Left lung (tissue), 10 donors: ENCODE data around the gene MAGI1. TPM values are rescaled to one million over a fixed set of nuclear protein-coding genes. Genes with fewer than 3 reads are reported as not detected.

ENCODE experiments used
- ATAC-seq: fragments of 200-7000 bp; cut with Tn5 transposase; one replicate; pipeline ENCODE4 v1.9.1; 2020; ENCODE audit warnings: moderate library complexity
- DNase-seq, 4 donors: peaks; one replicate each; pipeline ENCODE4 v3.0.0-alpha.2; 2013 to 2020
- H3K27ac ChIP-seq, 2 donors: fragments of 200-600 bp; sonication (generic) in 1 of 2; one replicate each; pipeline versions ENCODE4 v1.5.0 to v1.8.0; 2020 to 2021
- H3K27me3 ChIP-seq, 2 donors: fragments of 200-600 bp; sonication (generic) in 1 of 2; one replicate each; pipeline versions ENCODE4 v1.5.0 to v1.8.0; 2020 to 2021
- H3K36me3 ChIP-seq, 2 donors: fragments of 200-600 bp; sonication (generic) in 1 of 2; one replicate each; pipeline versions ENCODE4 v1.5.0 to v1.8.0; 2020 to 2021
- H3K4me1 ChIP-seq, 2 donors: fragments of 200-600 bp; one replicate each; pipeline ENCODE4 v1.8.0; 2021
- H3K4me3 ChIP-seq, 2 donors: fragments of 200-600 bp; sonication (generic) in 1 of 2; one replicate each; pipeline versions ENCODE4 v1.5.0 to v1.8.0; 2020 to 2021; ENCODE audit warnings: mild to moderate bottlenecking in 1 of 2
- H3K9me3 ChIP-seq, 2 donors: fragments of 200-600 bp; sonication (generic) in 1 of 2; one replicate each; pipeline versions ENCODE4 v1.5.0 to v1.8.0; 2020 to 2021
- intact Hi-C, 2 donors: fragments of 100-400 bp; cut with DNase I; formaldehyde crosslinking; loops; one replicate each; pipeline versions ENCODE4 v1.11.2 to v1.14.2; 2022
- polyA plus RNA-seq, 6 donors: library from polyadenylated mRNA; unstranded; fragments of 120-200 nt; gene quantifications; one replicate each; pipeline ENCODE4 v1.2.1, GENCODE V29; 2013; ENCODE audit not compliant: insufficient read length in 6 of 6
- total RNA-seq, 2 donors: library from RNA; stranded (reverse); fragmentation: NEBNext Ultra II Directional; extraction: Animal tissue kit (Norgen Biotek cat#: 25700); gene quantifications; one replicate each; pipeline ENCODE4 v1.2.1, GENCODE V29; 2021
- TF ChIP-seq, protein P1 (sequence below), 2 donors: fragments of 200-600 bp; sonication (generic) in 1 of 2; IDR thresholded peaks; one replicate each; pipeline versions ENCODE4 v1.5.0 to v1.8.0; 2021; ENCODE audit warnings: antibody characterized with exemption in 2 of 2
- donor health status: DM: no; HTN: yes; CAD: no.
- donor health status: DM: no; HTN: no; CAD: no.

MAGI1 gene
- total and polyA plus RNA-seq, 8 donors = 25.4 to 32.0 (median 28.7) TPM

- H3K4me1 ChIP-seq = no peaks in the 10 kb centered on the region
- H3K27me3 ChIP-seq = no peaks in the 10 kb centered on the region
- H3K27ac ChIP-seq = no peak overlapping the region
- H3K9me3 ChIP-seq = no peaks in the 10 kb centered on the region
- intact Hi-C loops = no loop called here
- no peak for DNase-seq
- TF ChIP-seq, protein P1, sequence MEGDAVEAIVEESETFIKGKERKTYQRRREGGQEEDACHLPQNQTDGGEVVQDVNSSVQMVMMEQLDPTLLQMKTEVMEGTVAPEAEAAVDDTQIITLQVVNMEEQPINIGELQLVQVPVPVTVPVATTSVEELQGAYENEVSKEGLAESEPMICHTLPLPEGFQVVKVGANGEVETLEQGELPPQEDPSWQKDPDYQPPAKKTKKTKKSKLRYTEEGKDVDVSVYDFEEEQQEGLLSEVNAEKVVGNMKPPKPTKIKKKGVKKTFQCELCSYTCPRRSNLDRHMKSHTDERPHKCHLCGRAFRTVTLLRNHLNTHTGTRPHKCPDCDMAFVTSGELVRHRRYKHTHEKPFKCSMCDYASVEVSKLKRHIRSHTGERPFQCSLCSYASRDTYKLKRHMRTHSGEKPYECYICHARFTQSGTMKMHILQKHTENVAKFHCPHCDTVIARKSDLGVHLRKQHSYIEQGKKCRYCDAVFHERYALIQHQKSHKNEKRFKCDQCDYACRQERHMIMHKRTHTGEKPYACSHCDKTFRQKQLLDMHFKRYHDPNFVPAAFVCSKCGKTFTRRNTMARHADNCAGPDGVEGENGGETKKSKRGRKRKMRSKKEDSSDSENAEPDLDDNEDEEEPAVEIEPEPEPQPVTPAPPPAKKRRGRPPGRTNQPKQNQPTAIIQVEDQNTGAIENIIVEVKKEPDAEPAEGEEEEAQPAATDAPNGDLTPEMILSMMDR (IDR thresholded peaks at IDR 0.05) = no peak
- ATAC-seq = no peak
- H3K36me3 ChIP-seq = no peaks in the 10 kb centered on the region
- H3K4me3 ChIP-seq = no peak overlapping the region
Measured at GRCh38 chr3:65348398-65348995, 690.2 kb downstream of the MAGI1 start.

DNA sequence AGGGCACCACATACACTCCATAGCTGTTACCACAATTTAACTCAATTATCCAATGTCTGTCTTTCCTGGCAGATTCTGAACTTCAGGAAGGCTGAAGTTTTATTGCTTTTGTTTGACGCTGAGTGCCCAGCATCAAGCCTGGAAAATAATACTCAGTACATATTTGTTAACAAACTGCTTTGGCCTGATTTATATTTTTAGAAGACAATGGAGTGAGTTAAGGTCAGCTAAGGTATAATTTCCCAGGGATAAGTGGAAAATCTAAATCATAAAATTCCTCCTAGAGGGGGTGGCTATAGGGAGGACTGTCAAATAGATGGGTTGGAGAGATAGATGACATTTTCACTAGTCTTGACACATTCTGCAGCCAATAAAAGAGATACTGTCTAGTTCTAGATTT is 691.6 kb downstream of the MAGI1 start:
- ATAC-seq = no peak
- no peak for DNase-seq
- intact Hi-C loops = no loop called here
- no peak overlapping the region for H3K27ac ChIP-seq
- H3K9me3 ChIP-seq = no peaks in the 10 kb centered on the region
- H3K4me1 ChIP-seq = no peaks in the 10 kb centered on the region
- no peak overlapping the region for H3K4me3 ChIP-seq
- H3K36me3 ChIP-seq = no peaks in the 10 kb centered on the region
- no peaks in the 10 kb centered on the region for H3K27me3 ChIP-seq
- TF ChIP-seq, protein P1 (IDR thresholded peaks at IDR 0.05) = no peak

GRCh38 chr3:65344846-65345245 is 693.9 kb downstream of the MAGI1 start:
- DNase-seq (no peak), ATAC-seq (no peak)
- Histone ChIP-seq H3K27me3 (no peaks in the 10 kb centered on the region), H3K9me3 (no peaks in the 10 kb centered on the region), H3K4me1 (no peaks in the 10 kb centered on the region), H3K4me3 (no peak overlapping the region), H3K27ac (no peak overlapping the region), H3K36me3 (no peaks in the 10 kb centered on the region)
- TF ChIP-seq, protein P1 (IDR thresholded peaks at IDR 0.05) = no peak
- intact Hi-C loops = no loop called here

DNA sequence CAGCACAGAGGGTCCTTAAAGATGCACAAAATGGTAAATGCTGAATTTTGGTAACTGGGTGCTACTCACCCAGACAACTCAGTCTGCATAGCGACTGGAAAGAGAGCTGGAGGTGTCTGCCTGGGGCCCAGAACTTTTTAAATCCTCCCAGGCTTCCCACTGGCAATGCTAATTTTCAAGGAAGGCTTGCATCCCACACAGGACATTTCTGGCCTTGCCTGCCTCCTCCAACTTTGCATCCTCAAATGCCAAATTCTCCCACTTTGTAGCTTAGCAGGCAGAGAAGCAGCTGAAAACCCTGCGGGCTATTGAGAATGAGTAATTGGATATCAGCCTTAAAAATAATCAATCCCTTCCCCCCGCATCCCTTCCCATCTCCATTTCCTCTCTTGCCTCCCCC is 694.3 kb downstream of the MAGI1 start:
- ATAC-seq = no peak
- Histone ChIP-seq H3K9me3 (no peaks in the 10 kb centered on the region), H3K27ac (no peak overlapping the region), H3K4me1 (no peaks in the 10 kb centered on the region), H3K4me3 (no peak overlapping the region), H3K36me3 (no peaks in the 10 kb centered on the region), H3K27me3 (no peaks in the 10 kb centered on the region)
- no peak for DNase-seq
- TF ChIP-seq, protein P1 (IDR thresholded peaks at IDR 0.05) = no peak
- intact Hi-C loops = no loop called here

DNA sequence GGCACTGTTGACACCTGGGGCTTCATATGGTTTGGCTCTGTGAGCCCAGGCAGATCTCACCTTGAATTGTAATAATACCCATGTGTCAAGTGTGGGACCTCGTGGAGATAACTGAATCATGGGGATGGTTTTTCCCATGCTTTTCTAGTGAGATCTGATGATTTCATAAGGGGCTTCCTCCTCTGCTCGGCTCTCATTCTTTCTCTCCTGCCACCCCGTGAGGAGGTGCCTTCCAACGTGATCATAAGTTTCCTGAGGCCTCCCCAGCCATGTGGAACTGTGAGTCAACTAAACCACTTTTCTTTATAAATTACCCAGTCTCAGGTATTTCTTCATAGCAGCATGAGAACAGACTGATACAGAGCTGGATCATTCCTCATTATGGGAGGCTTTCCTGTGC is 695.0 kb downstream of the MAGI1 start:
- no peak for ATAC-seq
- DNase-seq = no peak
- Histone ChIP-seq H3K9me3 (no peaks in the 10 kb centered on the region), H3K27me3 (no peaks in the 10 kb centered on the region), H3K4me3 (no peak overlapping the region), H3K4me1 (no peaks in the 10 kb centered on the region), H3K27ac (no peak overlapping the region), H3K36me3 (no peaks in the 10 kb centered on the region)
- TF ChIP-seq, protein P1 (IDR thresholded peaks at IDR 0.05) = no peak
- intact Hi-C loops = no loop called here
